Stimulated activated CD4-positive, alpha-beta T cell treated with anti-CD3 and anti-CD28 coated beads, Interleukin-2, amount 100 ng/mL, for 4 hours (primary cell): Measurements from ENCODE around the gene ITPK1.
"Not testable (repeated sequence)": the region's sequence is repeated elsewhere in the genome, so short reads cannot be mapped to it uniquely, and the experiment has no call there.

Experiments
- DNase-seq: peaks from one replicate; pipeline ENCODE4 v3.0.0-alpha.2; 2020; ENCODE audit warnings: low read depth

The ITPK1 gene

GRCh38 chr14:93128725-93129459, 13.2 kb upstream of the ITPK1 start:
- no peak for DNase-seq

- no peak for DNase-seq
These were observed 10.4 kb upstream of the ITPK1 start for GRCh38 chr14:93126111-93126510.

GRCh38 chr14:93122826-93123225, 7.1 kb upstream of the ITPK1 start:
- DNase-seq, result no peak

GRCh38 chr14:93121030-93121834, 5.5 kb upstream of the ITPK1 start:
- DNase-seq, result no peak

GRCh38 chr14:93120517-93120916, 4.8 kb upstream of the ITPK1 start:
- DNase-seq, result no peak

GRCh38 chr14:93116676-93117200, 1.0 kb upstream of the ITPK1 start:
- DNase-seq, result no peak

- peak; percentile 80 for DNase-seq
These were observed 480 bp downstream of the ITPK1 start for GRCh38 chr14:93115069-93115820.

GRCh38 chr14:93114713-93115068, 1.0 kb downstream of the ITPK1 start:
- DNase-seq, result no peak

- DNase-seq, result no peak
These were observed 1.5 kb downstream of the ITPK1 start for GRCh38 chr14:93114068-93114710.

GRCh38 chr14:93113678-93114067, 2.1 kb downstream of the ITPK1 start:
- no peak for DNase-seq

- DNase-seq, result peak; percentile 62
These were observed 2.6 kb downstream of the ITPK1 start for GRCh38 chr14:93112891-93113677.

- DNase-seq, result not testable (repeated sequence)
These were observed 4.2 kb downstream of the ITPK1 start for GRCh38 chr14:93111541-93111940.

- DNase-seq, result no peak
These were observed 4.8 kb downstream of the ITPK1 start for GRCh38 chr14:93110856-93111419.

- no peak for DNase-seq
These were observed 5.9 kb downstream of the ITPK1 start for GRCh38 chr14:93109572-93110481.

- DNase-seq, result no peak
These were observed 7.6 kb downstream of the ITPK1 start for GRCh38 chr14:93108105-93108504.

GRCh38 chr14:93107453-93107852, 8.3 kb downstream of the ITPK1 start:
- no peak for DNase-seq

- no peak for DNase-seq
These were observed 9.1 kb downstream of the ITPK1 start for GRCh38 chr14:93106541-93107156.

- not testable (repeated sequence) for DNase-seq
These were observed 9.9 kb downstream of the ITPK1 start for GRCh38 chr14:93105856-93106255.

GRCh38 chr14:93105362-93105761, 10.4 kb downstream of the ITPK1 start:
- no peak for DNase-seq
